ENCODE measurements around the gene RHBDL2. TPM values are rescaled to one million over a fixed set of nuclear protein-coding genes. Genes with fewer than 3 reads are reported as not detected.

RHBDL2 gene
- total and polyA plus RNA-seq, 9 of the 15 experiments (the other 6 are each of a cell fraction or from before 2014, with no cell fraction given): not detected

- CTCF ChIA-PET (ENCODE audit: low intra/inter-chr PET ratio): no interaction called here
These were observed 76.4 kb downstream of the RHBDL2 start for GRCh38 chr1:38865112-38865715.

More at GRCh38 chr1:38865112-38865715, 76.4 kb downstream of the RHBDL2 start:
- Histone ChIP-seq H3K9ac (ENCODE audit: insufficient read depth in 1 of 2, low read depth in 2 of 2, low read length in 2 of 2) (no peak overlapping the region), H3K4me2 (ENCODE audit: insufficient read depth, low read length) (no peak overlapping the region), H3K4me3 (no peak overlapping the region), H3K27ac (ENCODE audit: extremely low read depth, low read depth, low read length) (no peak overlapping the region), H3K9me1 (ENCODE audit: control insufficient read depth, insufficient read depth, low read length) (no peaks in the 10 kb centered on the region), H3K4me1 (replicated peaks in 1 of 2; ENCODE audit: control insufficient read depth in 2 of 2, insufficient read depth in 2 of 2, low read length in 2 of 2) (peaks cover 0 to 5% of the 10 kb centered on the region in 2 experiments; a peak in 2 of 5 replicates), H3K27me3 (ENCODE audit: control insufficient read depth in 2 of 2, insufficient read depth in 2 of 2, low read length in 2 of 2) (no peaks in the 10 kb centered on the region), H3K36me3 (ENCODE audit: control insufficient read depth, insufficient read depth, low read length) (peaks cover 57% of the 10 kb centered on the region; the same call in 2 of the 3 replicates), H3K79me2 (ENCODE audit: control insufficient read depth, insufficient read depth, low read length) (peaks cover 13% of the 10 kb centered on the region; the same call in 2 of the 3 replicates), H3K9me3 (replicated peaks; ENCODE audit: control insufficient read depth, insufficient read depth, low read depth, low read length) (no peaks in the 10 kb centered on the region), H2AFZ (ENCODE audit: low read depth, low read length) (no peak overlapping the region), H4K20me1 (replicated peaks; ENCODE audit: control insufficient read depth, insufficient read depth, low read length) (0 out of 2 replicates have a peak, but pooled peaks cover 5% of the 10 kb centered on the region)
- no peak for FAIRE-seq
- POLR2A ChIA-PET: no interaction called here
- ATAC-seq: no peak
- no peak for DNase-seq (ENCODE audit: extremely low read depth in 1 of 4, low spot score in 3 of 4)
- in situ Hi-C loops (cut with MboI) (no loop called here), intact Hi-C loops (cut with micrococcal nuclease) (no loop called here)
- BruUV-seq (replicated peaks): no TSS peak
- TF ChIP-seq DEAF1 (CRISPR knock-in tag; IDR thresholded peaks at IDR 0.05) (no peak), NR3C1 (CRISPR knock-in tag; IDR thresholded peaks at IDR 0.05) (no peak), VEZF1 (CRISPR knock-in tag; IDR thresholded peaks at IDR 0.05) (no peak), ETV6 (IDR thresholded peaks at IDR 0.05; ENCODE audit: borderline replicate concordance in 1 of 2, low read depth in 2 of 2, low read length in 1 of 2) (no peak), ETV6 (CRISPR knock-in tag; IDR thresholded peaks at IDR 0.05; ENCODE audit: borderline replicate concordance) (no peak), SRSF9 (IDR thresholded peaks at IDR 0.05; ENCODE audit: borderline replicate concordance, low read depth, low read length) (no peak), POLR3G (IDR thresholded peaks at IDR 0.05; ENCODE audit: extremely low read depth, insufficient read length, insufficient replicate concordance) (no peak), ZNF134 (CRISPR knock-in tag; conservative IDR thresholded peaks at IDR 0.05) (no peak), IFI16 (CRISPR knock-in tag; IDR thresholded peaks at IDR 0.05) (no peak), ZBTB26 (CRISPR knock-in tag; IDR thresholded peaks at IDR 0.05) (no peak), ZSCAN32 (CRISPR knock-in tag; IDR thresholded peaks at IDR 0.05) (no peak), ZKSCAN8 (CRISPR knock-in tag; IDR thresholded peaks at IDR 0.05) (no peak)
- WGBS (ENCODE audit: insufficient coverage, low coverage, missing lambda C conversion rate): 70% methylated on average over 4 of the region's 4 CpGs

All from K562 (cell line).